ENCODE measurements around the gene KIF14.
"Not testable (repeated sequence)": the region's sequence is repeated elsewhere in the genome, so short reads cannot be mapped to it uniquely, and the experiment has no call there.

Gene KIF14

DNA sequence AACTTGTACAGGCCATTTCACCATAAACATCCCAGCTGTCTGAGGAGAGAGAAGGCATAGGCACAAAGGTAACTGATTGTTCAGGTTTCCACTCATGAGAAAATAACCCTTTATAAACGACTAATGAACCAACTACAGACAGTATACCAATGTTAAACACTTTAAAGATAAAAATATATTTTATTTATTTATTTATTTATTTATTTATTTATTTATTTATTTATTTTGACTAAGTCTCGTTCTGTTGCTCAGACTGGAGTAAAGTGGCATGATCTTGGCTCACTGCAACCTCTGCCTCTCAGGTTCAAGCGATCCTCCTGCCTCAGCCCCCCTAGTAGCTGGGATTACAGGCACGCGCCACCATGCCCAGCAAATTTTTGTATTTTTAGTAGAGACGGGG is 67.8 kb downstream of the KIF14 start:
- DNase-seq (ENCODE audit: low read depth, low spot score); H3K27ac ChIP-seq: not testable (repeated sequence)

DNA sequence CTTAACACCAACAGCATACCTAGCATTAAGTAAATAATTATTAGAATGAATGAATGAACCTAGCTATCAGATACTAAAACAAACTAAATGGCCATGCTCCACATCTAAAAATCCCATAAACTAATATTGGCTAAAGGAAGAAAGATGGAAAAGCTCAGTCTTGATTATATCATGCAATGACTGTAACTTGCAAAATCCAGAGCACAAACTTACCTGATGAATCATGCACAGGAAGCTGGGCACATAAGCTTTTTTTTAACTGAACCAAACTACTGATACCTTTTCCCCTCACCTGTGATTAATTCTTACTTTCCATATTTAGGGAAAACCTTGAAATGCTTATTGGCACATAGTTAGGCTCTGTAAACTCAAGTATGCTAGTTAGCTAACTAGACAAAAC is 70.2 kb downstream of the KIF14 start:
- H3K27ac ChIP-seq, result peak overlapping the region; percentile 45
- peak; percentile 16 for DNase-seq (ENCODE audit: low read depth, low spot score)

DNA sequence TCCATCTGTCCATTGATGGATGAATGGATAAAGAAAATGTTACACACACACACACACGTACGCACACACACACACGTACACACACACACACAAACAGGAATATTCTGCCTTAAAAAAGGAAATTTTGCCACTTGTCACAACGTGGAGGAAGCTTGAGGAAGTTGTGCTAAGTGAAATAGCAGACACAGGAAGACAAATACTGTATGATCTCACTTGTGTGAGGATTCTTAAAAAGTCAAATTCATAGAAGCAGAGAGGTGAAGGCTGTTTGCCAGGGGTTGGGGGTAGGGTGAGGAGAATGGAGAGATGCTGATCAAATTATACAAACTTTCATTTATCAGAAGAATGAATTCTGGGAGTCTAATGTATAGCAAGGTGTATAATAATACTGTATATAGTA is 73.2 kb downstream of the KIF14 start:
- no peak overlapping the region for H3K27ac ChIP-seq
- DNase-seq (ENCODE audit: low read depth, low spot score), result no peak

DNA sequence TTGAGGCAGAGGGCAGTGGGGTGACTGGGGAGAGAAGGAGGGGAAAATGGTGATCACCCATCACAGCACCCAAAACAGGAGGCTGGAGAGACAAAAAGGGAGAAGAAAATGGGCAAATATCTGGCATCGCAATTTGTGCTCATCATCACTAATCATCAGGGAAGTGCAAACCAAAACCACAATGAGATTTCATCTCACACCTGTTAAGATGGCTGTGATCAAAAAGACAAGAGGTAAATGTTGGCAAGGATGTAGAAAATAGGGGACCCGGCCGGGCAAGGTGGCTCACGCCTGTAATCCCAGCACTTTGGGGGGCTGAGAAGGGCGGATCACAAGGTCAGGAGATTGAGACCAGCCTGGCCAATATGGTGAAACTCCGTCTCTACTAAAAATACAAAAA is 74.0 kb downstream of the KIF14 start:
- no peak overlapping the region for H3K27ac ChIP-seq
- DNase-seq (ENCODE audit: low read depth, low spot score), result no peak

DNA sequence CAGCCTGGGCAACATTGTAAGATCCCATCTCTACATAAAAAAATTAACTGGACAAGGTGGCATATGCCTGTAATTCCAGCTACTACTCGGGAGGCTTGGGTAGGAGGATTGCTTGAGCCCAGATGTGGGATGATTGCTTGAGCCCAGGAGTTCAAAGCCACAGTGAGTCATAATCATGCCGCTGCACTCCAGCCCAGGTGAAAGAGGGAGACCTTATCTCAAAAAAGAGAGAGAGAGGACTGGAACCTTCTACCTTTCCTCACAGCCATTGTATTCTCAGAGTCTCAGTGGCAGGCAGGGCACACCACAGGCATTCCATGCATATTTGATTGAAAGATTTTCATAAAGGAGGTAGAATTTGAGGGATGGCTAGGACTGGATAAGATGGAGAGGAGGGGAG is 78.4 kb downstream of the KIF14 start:
- DNase-seq (ENCODE audit: low read depth, low spot score), result no peak
- no peak overlapping the region for H3K27ac ChIP-seq

DNA sequence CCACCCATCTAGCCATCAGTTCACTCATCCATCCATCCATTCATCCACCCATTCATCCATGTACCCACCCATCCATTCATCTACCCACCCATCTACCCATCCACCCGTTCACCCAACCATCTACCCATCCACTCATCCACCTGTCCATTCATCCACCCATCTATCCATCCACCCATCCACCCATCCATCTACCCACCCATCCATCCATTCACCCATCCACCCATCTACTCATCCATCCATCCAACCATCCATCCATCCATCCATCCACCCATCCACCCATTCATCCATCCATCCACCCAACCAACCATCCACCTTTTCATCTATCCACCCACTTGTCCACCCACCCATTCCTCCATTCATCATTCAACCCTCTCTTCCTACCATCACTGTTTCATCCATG is 80.3 kb downstream of the KIF14 start:
- H3K27ac ChIP-seq, result no peak overlapping the region
- no peak for DNase-seq (ENCODE audit: low read depth, low spot score)

DNA sequence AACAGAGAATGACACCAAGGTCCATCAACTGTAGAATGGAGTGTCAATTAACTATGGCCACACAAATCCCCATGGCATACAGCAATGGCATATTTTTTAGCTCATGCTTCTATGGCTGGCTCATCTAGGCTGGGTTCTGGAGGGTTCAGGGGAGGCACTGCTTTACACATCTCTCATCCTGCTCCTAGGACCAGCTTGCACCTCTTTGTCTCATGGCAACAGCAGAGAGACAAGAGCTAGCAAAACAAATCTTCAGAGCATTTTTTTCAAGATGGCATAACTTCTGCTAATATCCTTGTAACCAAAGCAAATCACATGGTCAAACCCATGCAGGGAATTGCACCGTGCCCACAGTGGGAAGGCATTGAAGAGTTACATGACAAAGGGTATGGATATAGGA is 82.4 kb downstream of the KIF14 start:
- no peak for DNase-seq (ENCODE audit: low read depth, low spot score)
- no peak overlapping the region for H3K27ac ChIP-seq

DNA sequence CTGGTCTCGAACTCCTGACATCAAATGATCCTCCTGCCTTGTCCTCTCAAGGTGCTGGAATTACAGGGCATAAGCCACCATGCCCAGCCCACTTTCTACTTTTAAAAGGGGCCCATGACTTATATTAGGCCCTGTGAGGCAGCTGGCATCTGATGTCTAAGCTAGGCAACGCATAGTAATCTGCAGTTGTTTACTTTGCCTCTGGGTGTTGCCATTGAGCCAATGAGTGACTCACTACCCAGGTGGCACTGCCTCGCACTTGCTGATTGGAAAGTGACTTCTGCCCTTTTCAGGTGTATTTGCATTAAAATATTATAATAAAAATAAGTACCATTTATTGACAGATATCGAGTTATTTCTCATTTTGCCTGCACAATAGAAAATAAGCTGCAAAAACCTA is 84.9 kb downstream of the KIF14 start:
- no peak overlapping the region for H3K27ac ChIP-seq
- peak; percentile 46 for DNase-seq (ENCODE audit: low read depth, low spot score)

DNA sequence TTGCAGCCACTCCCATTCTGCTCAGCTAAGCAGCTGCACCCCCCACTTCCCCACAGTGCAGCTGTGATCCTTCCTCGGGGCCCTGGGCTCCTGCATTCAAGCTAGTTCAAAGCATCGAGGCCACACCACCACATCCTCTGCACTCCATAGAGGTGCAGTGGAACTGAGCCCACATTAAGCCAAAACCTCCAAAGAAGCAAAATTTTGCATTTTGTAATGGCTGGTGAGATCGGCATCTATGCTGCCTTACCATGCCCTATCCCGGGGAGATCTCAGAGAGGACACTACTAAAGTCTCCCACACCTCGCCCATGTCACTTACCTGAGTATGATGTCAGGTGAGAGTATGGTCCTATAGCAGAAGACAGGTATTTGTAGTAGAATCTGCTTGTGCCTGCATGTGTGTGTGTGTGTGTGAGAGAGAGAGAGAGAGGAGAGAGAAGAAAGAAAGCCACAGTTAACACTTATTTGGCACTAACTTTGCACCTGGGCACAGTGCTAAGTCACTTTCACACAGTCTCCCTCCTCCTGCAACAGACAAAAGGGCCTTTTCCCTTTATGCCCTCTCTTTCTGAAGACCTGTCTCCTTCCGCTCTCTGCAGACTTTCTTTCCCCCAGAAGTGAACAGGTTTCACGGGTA is 89.8 kb downstream of the KIF14 start:
- H3K27ac ChIP-seq, result no peak overlapping the region
- DNase-seq (ENCODE audit: low read depth, low spot score), result no peak

DNA sequence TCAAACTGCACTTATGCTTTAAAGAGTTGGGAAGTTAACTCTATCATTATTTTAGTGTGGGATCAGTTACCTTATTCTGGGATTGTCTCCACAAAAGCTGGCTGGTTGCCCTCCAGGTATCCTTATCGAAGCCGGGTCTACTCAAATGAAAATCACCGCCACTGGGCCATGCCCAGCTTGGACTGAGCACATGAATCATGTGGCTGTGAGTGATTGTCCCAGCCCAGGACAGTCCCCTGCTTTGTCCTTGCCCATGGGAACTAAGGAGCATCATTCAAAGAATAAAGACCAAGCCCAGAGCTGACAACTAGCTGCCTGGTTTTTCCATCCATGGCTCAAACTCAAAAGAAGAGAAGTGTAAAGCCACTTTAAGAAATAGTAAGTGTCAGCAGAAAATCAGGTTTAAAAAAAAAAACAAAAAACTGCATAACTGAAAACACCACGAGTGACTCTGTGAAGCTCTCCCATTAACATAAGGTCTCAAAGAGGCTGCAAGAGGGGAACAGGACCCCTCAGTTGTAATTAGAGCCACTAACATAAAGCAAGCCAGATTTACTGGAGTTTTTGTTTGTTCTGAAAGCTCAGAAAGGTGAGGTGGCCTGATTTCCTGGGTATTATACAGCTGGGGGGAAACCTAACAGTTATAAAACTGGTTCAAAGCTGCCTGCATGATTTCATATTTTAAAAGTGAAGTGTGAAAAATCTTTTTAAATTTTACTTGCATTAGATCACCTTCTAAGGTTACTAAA is 91.5 kb downstream of the KIF14 start:
- H3K27ac ChIP-seq, result no peak overlapping the region
- no peak for DNase-seq (ENCODE audit: low read depth, low spot score)

DNA sequence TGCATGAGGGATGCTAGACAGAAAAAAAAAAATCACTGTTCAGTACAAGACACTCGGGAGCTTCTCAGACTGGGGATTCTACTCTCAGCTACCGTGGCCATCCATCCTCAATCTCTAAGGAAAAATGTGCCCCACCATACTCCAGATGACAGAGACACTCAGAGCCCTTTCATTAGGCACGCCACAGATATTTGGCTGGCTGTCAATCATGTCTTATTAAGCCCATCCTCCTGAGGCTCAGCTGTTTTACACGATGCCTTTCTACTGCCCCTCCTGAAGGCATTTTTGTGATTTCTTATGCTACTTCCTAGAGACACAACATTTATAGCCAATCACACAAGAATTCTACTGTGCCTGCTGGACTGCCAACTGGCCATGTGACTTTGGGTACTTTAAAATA is 92.9 kb downstream of the KIF14 start:
- DNase-seq (ENCODE audit: low read depth, low spot score), result no peak
- H3K27ac ChIP-seq, result no peak overlapping the region

DNA sequence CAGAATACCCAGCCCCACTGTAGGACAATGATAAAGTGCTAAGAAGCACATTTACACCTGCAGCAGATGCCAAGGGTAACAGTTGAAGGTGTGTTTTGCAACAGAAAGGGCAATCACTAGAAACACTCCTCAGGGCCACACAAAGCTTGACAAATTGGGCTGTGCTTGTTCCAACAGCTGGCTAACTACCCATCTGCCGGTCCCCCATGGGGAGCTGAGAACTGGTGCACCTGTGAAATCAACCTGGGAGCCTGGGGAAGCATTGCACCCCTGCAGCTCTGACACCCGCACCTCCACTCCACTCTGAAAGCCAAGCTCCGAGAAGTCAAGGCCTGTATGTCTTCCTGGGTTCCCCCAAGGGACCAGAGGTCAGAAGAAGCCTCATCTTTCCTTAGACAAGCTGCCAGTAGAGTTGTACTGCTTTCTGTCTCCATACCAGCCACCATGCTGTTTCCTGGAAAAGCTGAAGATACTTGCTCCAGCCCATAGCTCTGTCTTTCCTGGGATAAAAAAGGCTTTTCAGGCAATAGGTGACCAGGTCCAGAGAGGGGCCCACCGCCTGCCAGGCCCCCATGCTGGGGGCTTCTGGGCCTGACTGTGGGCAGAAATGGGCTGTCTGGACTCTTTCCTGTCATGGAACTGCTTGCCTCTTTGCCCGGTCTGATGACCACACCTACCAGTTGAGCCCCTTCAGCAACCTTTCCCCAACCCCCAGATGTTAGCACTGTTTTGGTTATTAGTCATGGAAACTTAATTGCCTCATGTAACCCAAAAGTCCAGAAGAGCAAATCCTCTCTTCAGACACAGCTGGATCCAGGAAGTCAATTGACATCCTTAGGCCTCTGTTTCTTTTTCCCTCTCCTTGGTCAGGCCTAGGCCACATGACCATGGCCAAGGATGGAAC is 93.6 kb downstream of the KIF14 start:
- no peak overlapping the region for H3K27ac ChIP-seq

DNA sequence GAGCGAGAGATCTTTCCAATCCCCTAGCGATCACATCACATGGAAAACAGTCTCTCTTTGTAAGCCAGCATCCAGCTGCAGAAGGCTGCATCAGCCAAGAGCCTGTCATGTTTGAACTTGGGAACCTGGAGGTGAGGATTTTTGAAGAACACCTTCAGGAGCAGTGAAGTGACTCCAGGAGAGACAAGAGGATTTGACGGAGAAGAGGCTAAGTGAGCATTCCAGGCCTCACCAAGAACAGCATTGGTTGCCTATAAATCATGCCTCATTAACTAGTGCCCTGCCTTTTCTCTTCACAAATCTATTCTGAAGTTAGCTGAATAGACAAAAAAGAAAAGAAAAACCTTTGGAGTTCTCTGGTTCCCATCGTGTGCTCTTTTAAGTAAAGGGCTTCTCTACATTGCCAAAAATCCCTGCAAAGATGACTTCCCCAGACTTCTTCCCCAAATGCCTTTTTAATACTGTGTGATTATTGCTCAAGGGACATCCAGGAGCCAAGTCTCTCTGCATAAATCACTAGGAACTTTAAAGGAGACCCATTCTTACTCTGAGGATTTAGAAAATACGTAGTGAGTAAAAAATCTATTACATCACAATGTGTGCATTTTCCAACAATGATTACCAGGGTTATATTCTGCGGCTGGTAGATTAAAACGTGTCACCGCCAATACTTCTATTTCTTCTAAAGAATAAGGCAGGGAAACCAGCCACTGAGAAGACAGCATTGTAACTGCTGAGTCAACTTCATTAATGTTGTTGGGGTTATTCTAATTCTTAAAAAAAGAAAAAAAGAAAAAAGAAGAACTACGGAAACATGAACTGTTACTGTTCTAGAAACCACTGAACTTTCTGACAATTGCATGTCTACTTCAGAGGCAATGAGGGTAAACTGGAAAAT is 95.2 kb downstream of the KIF14 start:
- no peak for DNase-seq (ENCODE audit: low read depth, low spot score)

More for the DNA sequence above, 93.6 kb downstream of the KIF14 start:
- no peak for DNase-seq (ENCODE audit: low read depth, low spot score)

DNA sequence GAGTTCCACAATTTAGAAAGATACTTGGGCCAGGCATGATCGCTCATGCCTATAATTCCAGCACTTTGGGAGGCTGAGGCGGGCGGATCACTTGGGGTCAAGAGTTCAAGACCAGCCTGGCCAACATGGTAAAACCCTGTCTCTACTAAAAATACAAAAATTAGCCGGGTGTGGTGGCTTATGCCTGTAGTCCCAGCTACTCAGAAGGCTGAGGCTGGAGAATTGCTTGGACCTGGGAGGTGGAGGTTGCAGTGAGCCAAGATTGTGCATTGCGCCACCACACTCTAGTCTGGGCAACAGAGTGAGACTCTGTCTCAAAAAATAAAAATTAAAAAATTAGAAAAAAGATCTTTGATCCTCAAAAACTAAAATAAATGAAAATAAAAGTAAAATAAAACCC is 96.0 kb downstream of the KIF14 start:
- not testable (repeated sequence) for DNase-seq (ENCODE audit: low read depth, low spot score); H3K27ac ChIP-seq

More for the DNA sequence above, 95.2 kb downstream of the KIF14 start:
- no peak overlapping the region for H3K27ac ChIP-seq

DNA sequence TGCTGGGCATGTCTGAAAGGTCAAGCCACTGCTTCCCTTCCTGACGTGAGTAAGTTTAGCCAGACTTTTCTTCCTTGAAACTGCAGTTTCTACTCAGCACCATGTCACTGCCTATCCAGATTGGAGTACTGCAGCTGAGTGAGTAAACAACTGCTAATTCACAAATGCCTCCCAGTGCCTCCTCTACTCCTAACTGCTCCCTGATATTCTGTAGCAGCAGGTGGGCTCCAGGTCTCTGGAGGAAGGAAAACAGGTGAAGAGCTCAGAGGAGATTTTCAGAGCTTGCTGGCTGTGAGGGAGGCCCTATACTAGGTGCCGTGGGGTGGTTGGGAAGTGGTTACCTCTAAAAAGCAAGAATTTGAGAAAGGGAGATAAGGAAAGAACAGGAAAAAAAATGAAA is 96.5 kb downstream of the KIF14 start:
- no peak overlapping the region for H3K27ac ChIP-seq
- no peak for DNase-seq (ENCODE audit: low read depth, low spot score)

DNA sequence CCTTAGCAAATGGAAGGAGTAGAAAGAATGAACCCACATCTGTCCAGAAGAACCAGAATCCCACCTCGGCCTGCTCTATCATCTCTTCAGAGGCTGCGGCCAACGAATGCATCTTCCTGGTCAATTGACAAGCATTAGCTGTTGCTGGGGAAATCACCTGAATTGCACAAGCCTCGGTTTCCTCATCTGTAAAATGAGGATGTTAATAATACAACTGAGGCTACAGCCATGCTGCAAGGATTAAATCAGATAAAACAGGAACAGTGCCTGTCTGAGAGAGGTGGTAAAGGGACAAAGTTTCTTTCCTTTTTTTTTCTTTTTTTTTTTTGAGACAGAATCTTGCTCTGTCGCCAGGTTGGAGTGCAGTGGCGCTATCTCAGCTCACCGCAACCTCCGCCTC is 99.8 kb downstream of the KIF14 start:
- no peak overlapping the region for H3K27ac ChIP-seq

DNA sequence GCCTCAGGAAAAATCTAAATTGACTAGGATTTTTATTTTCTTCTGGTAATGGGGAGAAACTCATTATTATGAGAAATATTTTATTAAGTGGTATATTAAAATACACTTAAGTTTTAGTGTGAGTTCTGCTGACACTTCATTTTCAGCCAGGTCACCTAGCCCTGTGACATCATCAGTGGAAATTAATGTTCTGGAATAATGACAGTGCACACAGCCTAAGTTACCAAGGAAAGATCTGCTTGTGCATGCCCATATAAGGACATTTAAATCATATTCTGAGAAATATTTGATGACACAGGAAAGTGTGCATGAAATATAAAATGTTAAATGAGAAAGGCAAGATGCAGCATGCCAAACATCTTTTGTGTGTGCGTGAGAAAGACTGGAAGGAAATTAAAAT is 102.0 kb downstream of the KIF14 start:
- H3K27ac ChIP-seq, result no peak overlapping the region
- no peak for DNase-seq (ENCODE audit: low read depth, low spot score)

More for the DNA sequence above, 99.8 kb downstream of the KIF14 start:
- DNase-seq (ENCODE audit: low read depth, low spot score), result no peak

DNA sequence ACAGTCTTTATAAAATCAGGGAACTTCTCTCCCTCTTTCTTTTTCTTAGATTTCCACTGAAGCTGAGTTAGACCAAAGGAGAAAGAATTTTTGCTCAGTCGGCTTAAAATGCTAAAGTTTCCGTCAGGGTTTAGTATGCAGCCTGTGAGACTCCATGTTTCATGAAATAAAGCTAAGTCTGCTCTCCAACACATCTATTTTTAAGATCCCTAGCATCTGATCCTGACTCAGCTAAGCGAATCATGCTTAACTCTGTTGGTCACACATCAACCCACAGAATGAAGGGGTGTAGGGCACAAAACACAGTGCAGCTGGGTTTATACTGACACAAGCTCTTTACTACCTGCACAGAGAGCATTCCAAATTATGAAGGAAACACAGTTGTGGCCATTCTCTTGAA is 108.4 kb downstream of the KIF14 start:
- DNase-seq (ENCODE audit: low read depth, low spot score), result peak; percentile 59
- no peak overlapping the region for H3K27ac ChIP-seq

DNA sequence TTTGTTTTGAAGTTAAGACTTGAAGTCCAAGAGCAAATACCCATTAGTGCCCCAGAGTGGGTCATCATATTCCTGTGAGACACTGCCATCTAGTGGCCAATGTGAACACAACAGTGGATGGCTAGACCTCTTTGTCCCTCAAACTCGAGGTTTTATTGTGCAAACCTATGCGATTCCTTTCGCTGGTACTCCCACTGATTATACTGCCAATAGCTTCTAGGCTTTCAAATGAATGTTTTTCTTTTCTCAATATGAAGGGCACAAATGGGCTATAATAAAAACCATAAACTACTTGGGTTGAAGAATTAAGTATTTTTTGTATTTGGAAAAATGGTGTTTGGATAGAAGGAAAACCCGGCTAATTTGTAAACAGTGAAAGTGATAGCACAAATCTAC is 110.3 kb downstream of the KIF14 start:
- DNase-seq (ENCODE audit: low read depth, low spot score), result peak; percentile 18
- no peak overlapping the region for H3K27ac ChIP-seq

DNA sequence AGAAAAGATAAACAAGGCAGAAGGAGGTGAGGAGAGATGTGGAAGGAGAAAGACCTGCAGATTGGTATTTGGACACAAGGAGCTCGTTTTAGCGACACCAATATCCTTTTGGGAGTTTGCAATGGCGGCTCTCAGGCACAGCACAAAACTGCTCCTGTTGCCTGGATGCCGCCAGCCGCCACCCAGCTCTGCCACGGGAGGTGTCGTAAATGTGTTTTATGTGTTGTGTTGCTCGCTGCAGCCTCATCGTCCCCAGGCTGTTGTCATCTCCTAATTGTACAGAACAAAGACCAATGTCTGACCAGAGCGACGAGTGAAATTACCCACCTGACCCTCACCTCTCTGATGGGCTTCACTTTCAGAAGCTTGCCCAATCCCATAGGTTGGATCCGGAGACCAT is 114.1 kb downstream of the KIF14 start:
- no peak for DNase-seq (ENCODE audit: low read depth, low spot score)
- no peak overlapping the region for H3K27ac ChIP-seq

Data from epithelial cell of prostate (primary cell).